ENCODE measurements around the gene ADGRD2. TPM values are rescaled to one million over a fixed set of nuclear protein-coding genes. Genes with fewer than 3 reads are reported as not detected.

ADGRD2 gene
- total RNA-seq, 1 donor from 2014 or later = 0.78 TPM

DNA sequence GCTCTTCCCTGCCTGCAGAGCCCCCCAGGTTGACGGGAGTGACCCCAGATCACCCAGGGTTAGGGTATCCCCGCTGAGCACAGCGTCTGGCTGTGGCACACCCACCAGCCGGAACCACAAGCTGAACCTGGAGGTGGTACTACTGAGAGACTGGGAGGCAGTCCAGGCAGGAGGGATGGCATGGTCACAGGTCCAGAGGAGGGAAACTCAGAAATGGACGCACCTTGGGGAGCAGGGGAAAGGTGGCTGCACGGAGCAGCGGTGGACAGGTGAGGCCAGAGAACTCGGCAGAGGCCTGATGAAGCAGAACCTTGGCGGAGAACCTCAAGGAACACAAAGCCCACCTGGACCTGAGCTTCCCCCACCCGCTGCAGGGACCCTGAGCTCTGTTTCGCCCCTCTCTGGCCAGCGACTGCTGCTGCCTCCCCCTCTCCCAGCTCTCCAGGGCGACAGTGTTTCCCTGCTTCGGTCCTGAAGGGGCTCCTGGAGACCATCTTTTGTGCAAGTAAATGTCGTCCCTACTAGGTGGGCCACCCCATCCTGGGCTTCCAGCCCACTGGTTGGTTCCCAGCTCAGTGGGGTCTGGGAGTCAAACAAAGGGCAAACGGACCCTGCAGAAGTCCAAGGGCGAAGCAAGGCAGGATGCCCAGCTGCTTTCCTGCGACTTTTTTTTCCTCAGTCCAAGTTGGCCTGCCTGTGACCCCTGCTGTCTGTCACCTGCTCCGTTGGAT lies 845 bp downstream of the ADGRD2 start:
- DNase-seq (ENCODE audit: low spot score in 2 of 2, unreplicated experiment in 2 of 2) = no peak
- Mint-ChIP-seq H3K9me3 (no peaks in the 10 kb centered on the region), H3K27me3 (ENCODE audit: low read depth) (peaks cover 48% of the 10 kb centered on the region), H3K36me3 (no peaks in the 10 kb centered on the region), H3K27ac (no peak overlapping the region), H3K4me3 (peak overlapping the region; percentile 67), H3K4me1 (peaks cover 8% of the 10 kb centered on the region)
- TF ChIP-seq, protein P1, sequence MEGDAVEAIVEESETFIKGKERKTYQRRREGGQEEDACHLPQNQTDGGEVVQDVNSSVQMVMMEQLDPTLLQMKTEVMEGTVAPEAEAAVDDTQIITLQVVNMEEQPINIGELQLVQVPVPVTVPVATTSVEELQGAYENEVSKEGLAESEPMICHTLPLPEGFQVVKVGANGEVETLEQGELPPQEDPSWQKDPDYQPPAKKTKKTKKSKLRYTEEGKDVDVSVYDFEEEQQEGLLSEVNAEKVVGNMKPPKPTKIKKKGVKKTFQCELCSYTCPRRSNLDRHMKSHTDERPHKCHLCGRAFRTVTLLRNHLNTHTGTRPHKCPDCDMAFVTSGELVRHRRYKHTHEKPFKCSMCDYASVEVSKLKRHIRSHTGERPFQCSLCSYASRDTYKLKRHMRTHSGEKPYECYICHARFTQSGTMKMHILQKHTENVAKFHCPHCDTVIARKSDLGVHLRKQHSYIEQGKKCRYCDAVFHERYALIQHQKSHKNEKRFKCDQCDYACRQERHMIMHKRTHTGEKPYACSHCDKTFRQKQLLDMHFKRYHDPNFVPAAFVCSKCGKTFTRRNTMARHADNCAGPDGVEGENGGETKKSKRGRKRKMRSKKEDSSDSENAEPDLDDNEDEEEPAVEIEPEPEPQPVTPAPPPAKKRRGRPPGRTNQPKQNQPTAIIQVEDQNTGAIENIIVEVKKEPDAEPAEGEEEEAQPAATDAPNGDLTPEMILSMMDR (IDR thresholded peaks at IDR 0.05; ENCODE audit: unreplicated experiment) = no peak

- DNase-seq (ENCODE audit: low spot score in 2 of 2, unreplicated experiment in 2 of 2) = no peak
- TF ChIP-seq, protein P1 (IDR thresholded peaks at IDR 0.05; ENCODE audit: unreplicated experiment) = no peak
- Mint-ChIP-seq H3K4me3 (peak overlapping the region; percentile 20), H3K9me3 (no peaks in the 10 kb centered on the region), H3K27ac (no peak overlapping the region), H3K4me1 (peaks cover 8% of the 10 kb centered on the region), H3K27me3 (ENCODE audit: low read depth) (peaks cover 48% of the 10 kb centered on the region), H3K36me3 (no peaks in the 10 kb centered on the region)
Measured at GRCh38 chr9:124452326-124452725, 2.1 kb downstream of the ADGRD2 start.

DNA sequence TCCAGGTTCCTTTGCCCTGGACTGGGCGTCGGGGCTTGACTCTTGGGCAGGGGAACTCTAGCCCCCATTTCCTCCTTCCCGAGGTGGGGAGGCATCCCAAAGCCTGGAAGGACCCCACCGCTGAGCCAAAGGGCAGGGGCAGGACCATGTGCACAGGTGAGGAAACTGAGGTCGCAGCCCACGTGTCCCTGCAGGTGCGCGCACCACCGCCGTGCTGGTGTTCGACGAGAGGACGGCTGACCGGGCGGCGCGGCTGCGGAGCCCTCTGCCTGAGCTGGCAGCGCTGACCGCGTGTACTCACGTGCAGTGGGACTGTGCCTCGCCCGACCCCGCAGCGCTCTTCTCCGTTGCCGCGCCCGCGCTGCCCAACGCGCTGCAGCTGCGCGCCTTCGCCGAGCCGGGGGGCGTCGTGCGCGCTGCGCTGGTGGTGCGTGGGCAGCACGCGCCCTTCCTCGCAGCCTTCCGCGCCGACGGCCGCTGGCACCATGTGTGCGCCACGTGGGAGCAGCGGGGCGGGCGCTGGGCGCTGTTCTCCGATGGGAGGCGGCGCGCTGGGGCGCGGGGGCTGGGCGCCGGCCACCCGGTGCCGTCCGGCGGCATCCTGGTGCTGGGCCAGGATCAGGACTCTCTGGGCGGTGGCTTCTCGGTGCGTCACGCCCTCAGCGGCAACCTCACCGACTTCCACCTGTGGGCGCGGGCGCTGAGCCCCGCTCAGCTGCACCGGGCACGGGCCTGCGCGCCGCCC lies 2.8 kb downstream of the ADGRD2 start:
- H3K4me3 Mint-ChIP-seq = peak overlapping the region; percentile 20
- H3K9me3 Mint-ChIP-seq = no peaks in the 10 kb centered on the region
- H3K4me1 Mint-ChIP-seq = peaks cover 8% of the 10 kb centered on the region
- TF ChIP-seq, protein P1 (IDR thresholded peaks at IDR 0.05; ENCODE audit: unreplicated experiment) = no peak
- no peaks in the 10 kb centered on the region for H3K36me3 Mint-ChIP-seq
- H3K27ac Mint-ChIP-seq = no peak overlapping the region
- H3K27me3 Mint-ChIP-seq (ENCODE audit: low read depth) = peaks cover 48% of the 10 kb centered on the region
- DNase-seq (ENCODE audit: low spot score in 2 of 2, unreplicated experiment in 2 of 2) = no peak

DNA sequence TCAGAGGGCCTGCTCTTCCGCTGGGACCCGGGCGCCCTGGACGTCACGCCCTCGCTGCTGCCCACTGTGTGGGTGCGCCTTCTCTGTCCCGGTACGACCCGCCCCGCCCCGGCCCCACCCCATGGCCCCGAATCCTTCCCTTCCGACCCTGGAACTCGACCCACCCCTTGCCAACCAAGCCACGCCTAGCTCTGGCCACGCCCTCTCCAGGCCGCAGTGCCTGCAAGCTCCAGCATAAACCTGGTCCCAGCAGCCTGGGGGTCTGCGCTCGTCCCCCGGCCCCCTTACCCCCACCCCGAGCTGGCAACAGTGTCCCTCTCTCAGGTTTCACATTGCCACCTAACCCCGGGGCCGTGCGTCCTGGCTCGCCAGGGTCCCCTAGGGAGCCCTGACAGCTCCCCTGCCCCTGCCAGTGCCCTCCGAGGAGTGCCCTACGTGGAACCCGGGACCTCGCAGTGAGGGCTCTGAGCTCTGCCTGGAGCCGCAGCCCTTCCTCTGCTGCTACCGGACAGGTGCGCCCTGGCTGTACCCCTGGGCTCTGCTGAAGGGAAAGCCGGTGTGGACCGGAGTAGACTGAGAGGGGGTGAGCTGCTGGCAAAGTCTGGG lies 3.4 kb downstream of the ADGRD2 start:
- H3K9me3 Mint-ChIP-seq = no peaks in the 10 kb centered on the region
- TF ChIP-seq, protein P1 (IDR thresholded peaks at IDR 0.05; ENCODE audit: unreplicated experiment) = no peak
- DNase-seq (ENCODE audit: low spot score in 2 of 2, unreplicated experiment in 2 of 2) = no peak
- peaks cover 48% of the 10 kb centered on the region for H3K27me3 Mint-ChIP-seq (ENCODE audit: low read depth)
- peaks cover 8% of the 10 kb centered on the region for H3K4me1 Mint-ChIP-seq
- H3K4me3 Mint-ChIP-seq = peak overlapping the region; percentile 42
- no peaks in the 10 kb centered on the region for H3K36me3 Mint-ChIP-seq
- no peak overlapping the region for H3K27ac Mint-ChIP-seq

DNA sequence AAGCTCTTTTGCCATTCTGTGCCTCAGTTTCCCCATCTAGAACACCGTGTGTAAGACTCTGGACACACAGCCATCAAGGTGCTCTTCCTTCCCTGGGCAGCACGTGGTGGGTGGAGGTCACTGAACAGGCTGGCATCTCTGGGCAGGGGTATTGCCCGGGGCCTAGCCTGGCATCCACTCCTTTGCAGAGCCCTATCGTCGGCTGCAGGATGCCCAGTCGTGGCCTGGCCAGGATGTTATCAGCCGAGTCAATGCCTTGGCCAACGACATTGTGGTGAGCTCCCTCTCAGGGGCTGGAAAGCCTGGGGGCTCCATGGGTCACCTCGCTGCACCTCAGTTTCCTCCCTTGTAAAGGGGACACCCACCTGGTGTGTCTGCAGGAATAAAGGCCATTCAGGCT lies 4.0 kb downstream of the ADGRD2 start:
- no peak for DNase-seq (ENCODE audit: low spot score in 2 of 2, unreplicated experiment in 2 of 2)
- no peak overlapping the region for H3K27ac Mint-ChIP-seq
- H3K9me3 Mint-ChIP-seq = no peaks in the 10 kb centered on the region
- H3K4me1 Mint-ChIP-seq = peaks cover 8% of the 10 kb centered on the region
- H3K4me3 Mint-ChIP-seq = no peak overlapping the region
- TF ChIP-seq, protein P1 (IDR thresholded peaks at IDR 0.05; ENCODE audit: unreplicated experiment) = no peak
- H3K27me3 Mint-ChIP-seq (ENCODE audit: low read depth) = peaks cover 48% of the 10 kb centered on the region
- no peaks in the 10 kb centered on the region for H3K36me3 Mint-ChIP-seq

Data from mesothelial cell of epicardium (in vitro differentiated cells).